ENCODE data around the gene SLC9A3. TPM values are rescaled to one million over a fixed set of nuclear protein-coding genes. Genes with fewer than 3 reads are reported as not detected.
A peak's percentile ranks its signal among the peaks of the same experiment; 100 is the strongest.

Gene SLC9A3
- total RNA-seq, 5 donors from 2014 or later (not counting 1 experiment from before 2014, with no cell fraction given) = 1.9 to 3.5 (median 2.5) TPM

DNA sequence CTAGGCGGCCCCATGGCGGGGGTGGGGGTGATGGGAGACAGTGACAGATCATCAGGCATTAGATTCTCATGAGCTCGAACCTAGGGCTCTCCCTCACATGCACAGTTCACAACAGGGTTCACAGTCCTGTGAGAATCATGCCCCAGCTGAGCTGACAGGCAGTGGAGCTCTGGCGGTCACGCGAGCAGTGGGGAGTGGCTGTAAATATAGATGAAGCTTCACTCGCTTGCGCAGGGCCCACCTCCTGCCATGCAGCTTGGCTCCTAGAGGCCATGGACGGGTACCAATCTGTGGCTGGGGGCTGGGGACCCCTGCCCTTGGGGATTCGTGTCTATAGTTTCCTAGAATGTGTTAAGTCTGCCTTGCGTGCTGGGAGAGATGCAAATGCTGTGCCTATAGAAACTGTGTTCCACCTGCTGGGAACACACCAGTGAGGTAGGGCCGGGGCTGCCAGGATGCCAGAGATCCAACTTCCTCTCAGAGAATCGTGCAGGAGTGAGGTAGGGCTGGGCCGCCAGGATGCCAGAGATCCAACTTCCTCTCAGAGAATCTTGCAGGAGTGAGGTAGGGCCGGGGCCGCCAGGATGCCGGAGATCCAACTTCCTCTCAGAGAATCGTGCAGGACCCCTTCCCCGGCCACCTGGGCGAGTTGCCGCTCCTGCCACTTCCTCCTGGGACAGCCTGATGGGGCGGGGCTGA is 95.3 kb downstream of the SLC9A3 start:
- Mint-ChIP-seq H3K27ac (no peak overlapping the region), H3K27me3 (peaks cover 8 to 11% of the 10 kb centered on the region in 2 donors), H3K36me3 (no peaks in the 10 kb centered on the region), H3K4me1 (no peaks in the 10 kb centered on the region), H3K9me3 (no peaks in the 10 kb centered on the region), H3K4me3 (no peak overlapping the region)
- no peaks in the 10 kb centered on the region for H3K9me3 ChIP-seq
- CTCF ChIA-PET = no interaction called here
- H3K27me3 ChIP-seq (replicated peaks in 1 of 2; ENCODE audit: control insufficient read depth in 2 of 2, extremely low read depth in 1 of 2, insufficient read depth in 2 of 2, low read length in 1 of 2) = peaks cover 0 to 46% of the 10 kb centered on the region in 2 experiments
- H3K36me3 ChIP-seq (ENCODE audit: control insufficient read depth in 2 of 2, extremely low read depth in 1 of 2, insufficient read depth in 1 of 2, low read length in 1 of 2) = no peaks in the 10 kb centered on the region
- WGBS (ENCODE audit: insufficient coverage) = 81% methylated on average over 19 of the region's 22 CpGs
- ATAC-seq (replicated peaks in 1 of 4) (no peak), DNase-seq (no peak)
- H3K4me3 ChIP-seq (ENCODE audit: control insufficient read depth in 1 of 2, extremely low read depth in 1 of 2, low read length in 1 of 2) = no peak overlapping the region
- no peak overlapping the region for H3K27ac ChIP-seq (ENCODE audit: low read length)
- H3K4me1 ChIP-seq (ENCODE audit: control insufficient read depth in 1 of 2, extremely low read depth in 1 of 2, insufficient read depth in 2 of 2, low read length in 2 of 2) = no peaks in the 10 kb centered on the region
- POLR2A ChIA-PET = no interaction called here

GRCh38 chr5:428219-428618 is 96.0 kb downstream of the SLC9A3 start:
- Mint-ChIP-seq H3K9me3 (no peaks in the 10 kb centered on the region), H3K4me1 (no peaks in the 10 kb centered on the region), H3K27ac (no peak overlapping the region), H3K36me3 (no peaks in the 10 kb centered on the region), H3K4me3 (no peak overlapping the region), H3K27me3 (peaks cover 8 to 11% of the 10 kb centered on the region in 2 donors)
- ChIA-PET POLR2A (no interaction called here), CTCF (no interaction called here)
- Histone ChIP-seq H3K9me3 (no peaks in the 10 kb centered on the region), H3K36me3 (ENCODE audit: control insufficient read depth in 2 of 2, extremely low read depth in 1 of 2, insufficient read depth in 1 of 2, low read length in 1 of 2) (no peaks in the 10 kb centered on the region), H3K4me3 (ENCODE audit: control insufficient read depth in 1 of 2, extremely low read depth in 1 of 2, low read length in 1 of 2) (no peak overlapping the region), H3K4me1 (ENCODE audit: control insufficient read depth in 1 of 2, extremely low read depth in 1 of 2, insufficient read depth in 2 of 2, low read length in 2 of 2) (no peaks in the 10 kb centered on the region), H3K27ac (ENCODE audit: low read length) (no peak overlapping the region), H3K27me3 (replicated peaks in 1 of 2; ENCODE audit: control insufficient read depth in 2 of 2, extremely low read depth in 1 of 2, insufficient read depth in 2 of 2, low read length in 1 of 2) (peaks cover 0 to 40% of the 10 kb centered on the region in 2 experiments)
- DNase-seq = no peak
- 88% methylated on average over 5 of the region's 11 CpGs for WGBS (ENCODE audit: insufficient coverage)
- no peak for ATAC-seq (replicated peaks in 1 of 4)

GRCh38 chr5:427415-428087 is 96.7 kb downstream of the SLC9A3 start:
- peaks cover 8 to 11% of the 10 kb centered on the region in 2 donors for H3K27me3 Mint-ChIP-seq
- no peaks in the 10 kb centered on the region for H3K36me3 Mint-ChIP-seq
- DNase-seq (no peak), ATAC-seq (replicated peaks in 1 of 4) (no peak)
- no peaks in the 10 kb centered on the region for H3K9me3 ChIP-seq
- H3K27ac ChIP-seq (ENCODE audit: low read length) = no peak overlapping the region
- no peak overlapping the region for H3K4me3 ChIP-seq (ENCODE audit: control insufficient read depth in 1 of 2, extremely low read depth in 1 of 2, low read length in 1 of 2)
- no peak overlapping the region for H3K27ac Mint-ChIP-seq
- WGBS (ENCODE audit: insufficient coverage) = 92% methylated on average over 36 of the region's 39 CpGs
- H3K36me3 ChIP-seq (ENCODE audit: control insufficient read depth in 2 of 2, extremely low read depth in 1 of 2, insufficient read depth in 1 of 2, low read length in 1 of 2) = no peaks in the 10 kb centered on the region
- no peaks in the 10 kb centered on the region for H3K4me1 ChIP-seq (ENCODE audit: control insufficient read depth in 1 of 2, extremely low read depth in 1 of 2, insufficient read depth in 2 of 2, low read length in 2 of 2)
- H3K4me3 Mint-ChIP-seq = no peak overlapping the region
- ChIA-PET CTCF (no interaction called here), POLR2A (no interaction called here)
- no peaks in the 10 kb centered on the region for H3K4me1 Mint-ChIP-seq
- H3K9me3 Mint-ChIP-seq = no peaks in the 10 kb centered on the region
- H3K27me3 ChIP-seq (replicated peaks in 1 of 2; ENCODE audit: control insufficient read depth in 2 of 2, extremely low read depth in 1 of 2, insufficient read depth in 2 of 2, low read length in 1 of 2) = peaks cover 0 to 34% of the 10 kb centered on the region in 2 experiments

- Mint-ChIP-seq H3K27me3 (peaks cover 0 to 11% of the 10 kb centered on the region in 2 donors), H3K4me3 (no peak overlapping the region), H3K9me3 (no peaks in the 10 kb centered on the region), H3K4me1 (no peaks in the 10 kb centered on the region), H3K27ac (no peak overlapping the region), H3K36me3 (no peaks in the 10 kb centered on the region)
- peaks cover 0 to 30% of the 10 kb centered on the region in 2 experiments for H3K27me3 ChIP-seq (replicated peaks in 1 of 2; ENCODE audit: control insufficient read depth in 2 of 2, extremely low read depth in 1 of 2, insufficient read depth in 2 of 2, low read length in 1 of 2)
- no peaks in the 10 kb centered on the region for H3K9me3 ChIP-seq
- no peak overlapping the region for H3K27ac ChIP-seq (ENCODE audit: low read length)
- ChIA-PET POLR2A (no interaction called here), CTCF (no interaction called here)
- no peak overlapping the region for H3K4me3 ChIP-seq (ENCODE audit: control insufficient read depth in 1 of 2, extremely low read depth in 1 of 2, low read length in 1 of 2)
- H3K4me1 ChIP-seq (ENCODE audit: control insufficient read depth in 1 of 2, extremely low read depth in 1 of 2, insufficient read depth in 2 of 2, low read length in 2 of 2) = no peaks in the 10 kb centered on the region
- DNase-seq = no peak
- no peak for ATAC-seq (replicated peaks in 1 of 4)
- H3K36me3 ChIP-seq (ENCODE audit: control insufficient read depth in 2 of 2, extremely low read depth in 1 of 2, insufficient read depth in 1 of 2, low read length in 1 of 2) = no peaks in the 10 kb centered on the region
- WGBS (ENCODE audit: insufficient coverage) = 77% methylated on average over 3 of the region's 3 CpGs
Observed at GRCh38 chr5:426392-426976, 97.8 kb downstream of the SLC9A3 start.

DNA sequence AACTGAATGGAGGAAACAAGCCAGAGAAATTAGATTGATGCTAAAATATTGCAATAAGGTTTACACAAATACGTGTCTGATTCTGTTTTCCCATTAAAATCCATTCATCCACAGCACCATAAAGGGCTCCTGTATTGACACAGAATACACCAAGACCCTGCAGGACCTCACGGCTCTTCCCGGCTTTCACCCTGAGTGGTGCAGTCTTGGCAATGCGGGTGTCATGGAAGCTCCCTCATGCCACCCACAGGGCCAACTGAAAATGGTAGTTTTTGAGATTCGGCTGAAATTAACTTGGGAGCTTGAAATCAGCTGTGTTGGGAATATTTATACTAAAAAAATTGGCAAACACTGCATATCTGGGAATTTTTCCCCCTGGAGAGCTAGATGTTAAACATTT is 98.5 kb downstream of the SLC9A3 start:
- peaks cover 0 to 11% of the 10 kb centered on the region in 2 donors for H3K27me3 Mint-ChIP-seq
- no CpG with 5 or more reads among the region's 5 CpGs for WGBS (ENCODE audit: insufficient coverage)
- Histone ChIP-seq H3K4me3 (ENCODE audit: control insufficient read depth in 1 of 2, extremely low read depth in 1 of 2, low read length in 1 of 2) (no peak overlapping the region), H3K9me3 (no peaks in the 10 kb centered on the region), H3K36me3 (ENCODE audit: control insufficient read depth in 2 of 2, extremely low read depth in 1 of 2, insufficient read depth in 1 of 2, low read length in 1 of 2) (no peaks in the 10 kb centered on the region), H3K27me3 (replicated peaks in 1 of 2; ENCODE audit: control insufficient read depth in 2 of 2, extremely low read depth in 1 of 2, insufficient read depth in 2 of 2, low read length in 1 of 2) (peaks cover 0 to 22% of the 10 kb centered on the region in 2 experiments), H3K4me1 (ENCODE audit: control insufficient read depth in 1 of 2, extremely low read depth in 1 of 2, insufficient read depth in 2 of 2, low read length in 2 of 2) (no peaks in the 10 kb centered on the region), H3K27ac (ENCODE audit: low read length) (no peak overlapping the region)
- CTCF ChIA-PET = no interaction called here
- peak in 2 of 35 experiments; percentile 23 to 46 for DNase-seq
- POLR2A ChIA-PET = no interaction called here
- no peaks in the 10 kb centered on the region for H3K36me3 Mint-ChIP-seq
- H3K9me3 Mint-ChIP-seq = no peaks in the 10 kb centered on the region
- H3K4me1 Mint-ChIP-seq = no peaks in the 10 kb centered on the region
- peak in 1 of 4 experiments; percentile 46 for ATAC-seq (replicated peaks in 1 of 4)
- H3K27ac Mint-ChIP-seq = no peak overlapping the region
- no peak overlapping the region for H3K4me3 Mint-ChIP-seq

- ATAC-seq (replicated peaks in 1 of 4) (no peak), DNase-seq (no peak)
- ChIA-PET CTCF (no interaction called here), POLR2A (no interaction called here)
- Histone ChIP-seq H3K27ac (ENCODE audit: low read length) (no peak overlapping the region), H3K27me3 (replicated peaks in 1 of 2; ENCODE audit: control insufficient read depth in 2 of 2, extremely low read depth in 1 of 2, insufficient read depth in 2 of 2, low read length in 1 of 2) (peaks cover 0 to 23% of the 10 kb centered on the region in 2 experiments), H3K4me1 (ENCODE audit: control insufficient read depth in 1 of 2, extremely low read depth in 1 of 2, insufficient read depth in 2 of 2, low read length in 2 of 2) (no peaks in the 10 kb centered on the region), H3K9me3 (no peaks in the 10 kb centered on the region), H3K36me3 (ENCODE audit: control insufficient read depth in 2 of 2, extremely low read depth in 1 of 2, insufficient read depth in 1 of 2, low read length in 1 of 2) (no peaks in the 10 kb centered on the region), H3K4me3 (ENCODE audit: control insufficient read depth in 1 of 2, extremely low read depth in 1 of 2, low read length in 1 of 2) (no peak overlapping the region)
- Mint-ChIP-seq H3K9me3 (no peaks in the 10 kb centered on the region), H3K27me3 (peaks cover 0 to 6% of the 10 kb centered on the region in 2 donors), H3K27ac (no peak overlapping the region), H3K4me1 (no peaks in the 10 kb centered on the region), H3K4me3 (no peak overlapping the region), H3K36me3 (no peaks in the 10 kb centered on the region)
- WGBS (ENCODE audit: insufficient coverage) = 80% methylated on average over 5 of the region's 11 CpGs
Observed at GRCh38 chr5:424301-425110, 99.7 kb downstream of the SLC9A3 start.
